ENCODE data around the gene TAF10. TPM values are rescaled to one million over a fixed set of nuclear protein-coding genes. Genes with fewer than 3 reads are reported as not detected.

The TAF10 gene
- total RNA-seq, 2 experiments from 2014 or later, result 140 to 156 TPM

- Mint-ChIP-seq H3K4me3 (no peak overlapping the region), H3K27ac (no peak overlapping the region), H3K36me3 (ENCODE audit: low read depth) (no peaks in the 10 kb centered on the region), H3K4me1 (ENCODE audit: low read depth) (peaks cover 6% of the 10 kb centered on the region), H3K9me3 (ENCODE audit: insufficient read depth) (no peaks in the 10 kb centered on the region), H3K27me3 (ENCODE audit: low read depth) (no peaks in the 10 kb centered on the region)
- CTCF ChIA-PET, result no interaction called here
- no peak for ATAC-seq
- no peak for DNase-seq
- POLR2A ChIA-PET, result no interaction called here
Observed at GRCh38 chr11:6640036-6640984, 28.3 kb upstream of the TAF10 start.

- ChIA-PET POLR2A (no interaction called here), CTCF (no interaction called here)
- DNase-seq, result no peak
- no peak overlapping the region for H3K27ac Mint-ChIP-seq
- H3K27me3 Mint-ChIP-seq (ENCODE audit: low read depth), result no peaks in the 10 kb centered on the region
- ATAC-seq, result no peak
- no peaks in the 10 kb centered on the region for H3K9me3 Mint-ChIP-seq (ENCODE audit: insufficient read depth)
- peaks cover 6% of the 10 kb centered on the region for H3K4me1 Mint-ChIP-seq (ENCODE audit: low read depth)
- no peak overlapping the region for H3K4me3 Mint-ChIP-seq
- H3K36me3 Mint-ChIP-seq (ENCODE audit: low read depth), result no peaks in the 10 kb centered on the region
Observed at GRCh38 chr11:6638429-6638828, 26.4 kb upstream of the TAF10 start.

GRCh38 chr11:6637871-6638270 lies 25.9 kb upstream of the TAF10 start:
- H3K27me3 Mint-ChIP-seq (ENCODE audit: low read depth), result no peaks in the 10 kb centered on the region
- no peak for DNase-seq
- peaks cover 6% of the 10 kb centered on the region for H3K4me1 Mint-ChIP-seq (ENCODE audit: low read depth)
- ChIA-PET CTCF (interaction anchor here (1.1 kb wide), 1 partner anchor 46 kb away, joined by 3 read pairs; the partner anchor contains the start of gene MRPL17), POLR2A (interaction anchor here (0.9 to 1.2 kb wide), 2 partner anchors 9 to 25 kb away, joined by 3 read pairs; no protein-coding TSS in a partner anchor)
- ATAC-seq, result no peak
- no peak overlapping the region for H3K27ac Mint-ChIP-seq
- H3K4me3 Mint-ChIP-seq, result no peak overlapping the region
- no peaks in the 10 kb centered on the region for H3K9me3 Mint-ChIP-seq (ENCODE audit: insufficient read depth)
- H3K36me3 Mint-ChIP-seq (ENCODE audit: low read depth), result no peaks in the 10 kb centered on the region

GRCh38 chr11:6636480-6636879 lies 24.5 kb upstream of the TAF10 start:
- H3K4me3 Mint-ChIP-seq, result no peak overlapping the region
- no peaks in the 10 kb centered on the region for H3K9me3 Mint-ChIP-seq (ENCODE audit: insufficient read depth)
- ATAC-seq (no peak), DNase-seq (no peak)
- H3K4me1 Mint-ChIP-seq (ENCODE audit: low read depth), result peaks cover 14% of the 10 kb centered on the region
- no peaks in the 10 kb centered on the region for H3K36me3 Mint-ChIP-seq (ENCODE audit: low read depth)
- H3K27me3 Mint-ChIP-seq (ENCODE audit: low read depth), result no peaks in the 10 kb centered on the region
- no peak overlapping the region for H3K27ac Mint-ChIP-seq
- ChIA-PET POLR2A (interaction anchor here (2.5 kb wide), 1 partner anchor 18 kb away, joined by 6 read pairs; the partner anchor contains the start of gene TPP1), CTCF (interaction anchor here (0.6 to 1.1 kb wide), 2 partner anchors 17 to 47 kb away, joined by 3 read pairs; partner anchors contain the start of gene MRPL17)

- no peaks in the 10 kb centered on the region for H3K9me3 Mint-ChIP-seq (ENCODE audit: insufficient read depth)
- ATAC-seq (no peak), DNase-seq (no peak)
- no peak overlapping the region for H3K27ac Mint-ChIP-seq
- H3K4me1 Mint-ChIP-seq (ENCODE audit: low read depth), result peaks cover 15% of the 10 kb centered on the region
- no peak overlapping the region for H3K4me3 Mint-ChIP-seq
- ChIA-PET POLR2A (interaction anchor here (0.7 to 2.5 kb wide), 4 partner anchors 13 to 24 kb away, joined by 3 to 6 read pairs (median 4); partner anchors contain the start of gene TPP1), CTCF (interaction anchor here (0.7 to 1.7 kb wide), 7 partner anchors 8 to 39 kb away, joined by 3 to 4 read pairs (median 4); partner anchors contain the start of genes TAF10 and TPP1)
- no peaks in the 10 kb centered on the region for H3K36me3 Mint-ChIP-seq (ENCODE audit: low read depth)
- no peaks in the 10 kb centered on the region for H3K27me3 Mint-ChIP-seq (ENCODE audit: low read depth)
Observed at GRCh38 chr11:6635082-6635932, 23.3 kb upstream of the TAF10 start.

- Mint-ChIP-seq H3K27ac (no peak overlapping the region), H3K36me3 (ENCODE audit: low read depth) (no peaks in the 10 kb centered on the region), H3K9me3 (ENCODE audit: insufficient read depth) (no peaks in the 10 kb centered on the region), H3K4me1 (ENCODE audit: low read depth) (peaks cover 14% of the 10 kb centered on the region), H3K27me3 (ENCODE audit: low read depth) (no peaks in the 10 kb centered on the region), H3K4me3 (no peak overlapping the region)
- DNase-seq (no peak), ATAC-seq (no peak)
- CTCF ChIA-PET, result interaction anchor here (0.7 to 1.7 kb wide), 3 partner anchors 15 to 40 kb away, joined by 3 to 4 read pairs (median 3); no protein-coding TSS in a partner anchor
- POLR2A ChIA-PET, result interaction anchor here (1.1 to 2.5 kb wide), 3 partner anchors 13 to 23 kb away, joined by 3 to 6 read pairs (median 4); partner anchors contain the start of gene TPP1
Observed at GRCh38 chr11:6634534-6634933, 22.5 kb upstream of the TAF10 start.

GRCh38 chr11:6633422-6634408 lies 21.7 kb upstream of the TAF10 start:
- Mint-ChIP-seq H3K4me1 (ENCODE audit: low read depth) (peaks cover 10% of the 10 kb centered on the region), H3K9me3 (ENCODE audit: insufficient read depth) (no peaks in the 10 kb centered on the region), H3K36me3 (ENCODE audit: low read depth) (no peaks in the 10 kb centered on the region), H3K27ac (no peak overlapping the region), H3K4me3 (no peak overlapping the region), H3K27me3 (ENCODE audit: low read depth) (no peaks in the 10 kb centered on the region)
- ChIA-PET CTCF (interaction anchor here (1.7 kb wide), 1 partner anchor 34 kb away, joined by 4 read pairs; no protein-coding TSS in a partner anchor), POLR2A (interaction anchor here (1.1 to 2.5 kb wide), 2 partner anchors 12 to 15 kb away, joined by 4 to 6 read pairs; partner anchors contain the start of gene TPP1)
- ATAC-seq (no peak), DNase-seq (no peak)

- ChIA-PET POLR2A (interaction anchor here (0.8 kb wide), 1 partner anchor 51 kb away, joined by 3 read pairs; the partner anchor contains the start of gene MRPL17), CTCF (no interaction called here)
- ATAC-seq (no peak), DNase-seq (no peak)
- no peak overlapping the region for H3K4me3 Mint-ChIP-seq
- H3K27me3 Mint-ChIP-seq (ENCODE audit: low read depth), result no peaks in the 10 kb centered on the region
- H3K9me3 Mint-ChIP-seq (ENCODE audit: insufficient read depth), result no peaks in the 10 kb centered on the region
- H3K36me3 Mint-ChIP-seq (ENCODE audit: low read depth), result no peaks in the 10 kb centered on the region
- H3K27ac Mint-ChIP-seq, result no peak overlapping the region
- peaks cover 20% of the 10 kb centered on the region for H3K4me1 Mint-ChIP-seq (ENCODE audit: low read depth)
Observed at GRCh38 chr11:6632116-6633073, 20.4 kb upstream of the TAF10 start.

GRCh38 chr11:6631361-6631890 lies 19.4 kb upstream of the TAF10 start:
- no peak for DNase-seq
- no peaks in the 10 kb centered on the region for H3K36me3 Mint-ChIP-seq (ENCODE audit: low read depth)
- ChIA-PET POLR2A (interaction anchor here (0.8 kb wide), 1 partner anchor 52 kb away, joined by 3 read pairs; the partner anchor contains the start of gene MRPL17), CTCF (interaction anchor here (0.6 to 1.1 kb wide), 4 partner anchors 12 to 252 kb away, joined by 3 to 5 read pairs (median 4); partner anchors contain the start of genes ILK, MRPL17 and TPP1)
- peaks cover 29% of the 10 kb centered on the region for H3K4me1 Mint-ChIP-seq (ENCODE audit: low read depth)
- no peaks in the 10 kb centered on the region for H3K27me3 Mint-ChIP-seq (ENCODE audit: low read depth)
- no peak for ATAC-seq
- no peak overlapping the region for H3K4me3 Mint-ChIP-seq
- no peaks in the 10 kb centered on the region for H3K9me3 Mint-ChIP-seq (ENCODE audit: insufficient read depth)
- no peak overlapping the region for H3K27ac Mint-ChIP-seq
